ENCODE results near the gene SPDYE3. TPM values are rescaled to one million over a fixed set of nuclear protein-coding genes. Genes with fewer than 3 reads are reported as not detected.

SPDYE3 gene
- total RNA-seq, 1 experiment from 2014 or later = not detected

- no peaks in the 10 kb centered on the region for H3K9me3 Mint-ChIP-seq
- peak overlapping the region in 2 of 3 experiments; percentile 87 to 96; a peak in 6 of 7 replicates for H3K27ac Mint-ChIP-seq
- WGBS (ENCODE audit: extremely low coverage, insufficient read length, low lambda C conversion rate) = no CpG with 5 or more reads among the region's 4 CpGs
- Histone ChIP-seq H3K56ac (ENCODE audit: insufficient read length, low read depth, low read length) (no peak overlapping the region), H3T11ph (ENCODE audit: low read length) (no peak overlapping the region), H2BK15ac (ENCODE audit: low read depth, low read length) (no peak overlapping the region), H3K79me1 (ENCODE audit: insufficient read depth, low read depth, low read length, poor library complexity, severe bottlenecking) (no peaks in the 10 kb centered on the region), H4K8ac (replicated peaks; ENCODE audit: insufficient read length, low read depth, low read length) (no peak overlapping the region), H2AK5ac (ENCODE audit: insufficient read length, low read length) (no peak overlapping the region), H3K23me2 (ENCODE audit: insufficient read length, low read depth, low read length, poor library complexity, severe bottlenecking) (no peaks in the 10 kb centered on the region), H4K20me1 (ENCODE audit: control insufficient read depth, insufficient read depth, insufficient read length) (no peaks in the 10 kb centered on the region), H3K9me3 (ENCODE audit: control insufficient read depth, low read depth, low read length) (no peaks in the 10 kb centered on the region), H4K91ac (ENCODE audit: insufficient read length, low read depth, low read length) (no peak overlapping the region), H3K23ac (ENCODE audit: insufficient read length, low read depth, low read length) (no peak overlapping the region), H3K9ac (ENCODE audit: extremely low read depth, insufficient read length, low read length) (no peak overlapping the region), H2BK20ac (ENCODE audit: low read depth, low read length, poor library complexity, severe bottlenecking) (no peak overlapping the region), H3K27me3 (ENCODE audit: insufficient read depth, low read length) (no peaks in the 10 kb centered on the region), H2BK12ac (ENCODE audit: insufficient read length, low read depth, low read length) (no peak overlapping the region), H3K4me1 (ENCODE audit: insufficient read depth, low read length) (no peaks in the 10 kb centered on the region; the same call in 1 of the 2 replicates), H3K79me2 (ENCODE audit: insufficient read depth, low read length) (no peaks in the 10 kb centered on the region), H3K4ac (ENCODE audit: low read depth, low read length) (no peak overlapping the region), H4K5ac (ENCODE audit: insufficient read length, low read depth, low read length) (no peak overlapping the region), H3K18ac (ENCODE audit: insufficient read length, low read depth, low read length) (no peak overlapping the region), H3K27ac (ENCODE audit: insufficient read length, low read depth, low read length) (no peak overlapping the region), H3K14ac (ENCODE audit: insufficient read depth, low read length) (no peak overlapping the region), H2AFZ (ENCODE audit: low read length) (no peak overlapping the region), H3K4me2 (ENCODE audit: insufficient read depth, insufficient read length, low read length) (peak overlapping the region; percentile 22), H2BK120ac (ENCODE audit: low read depth, low read length, poor library complexity, severe bottlenecking) (no peak overlapping the region), H2BK5ac (ENCODE audit: insufficient read length, low read length) (no peak overlapping the region)
- TF ChIP-seq CTCF (conservative IDR thresholded peaks at IDR 0.05) = no peak
- no peaks in the 10 kb centered on the region; the same call in 1 of the 2 replicates for H3K27me3 Mint-ChIP-seq (ENCODE audit: low read depth)
- peak overlapping the region; percentile 32 to 61; a peak in 4 of 5 replicates for H3K4me3 Mint-ChIP-seq
- DNase-seq = peak; percentile 70
- peaks cover 48 to 61% of the 10 kb centered on the region in 2 experiments for H3K4me1 Mint-ChIP-seq
- peaks cover 9 to 23% (median 9%) of the 10 kb centered on the region in 3 experiments for H3K36me3 Mint-ChIP-seq (ENCODE audit: insufficient read depth in 1 of 3, low read depth in 3 of 3)
Observed at GRCh38 chr7:100370303-100370702, 62.8 kb downstream of the SPDYE3 start.

Data from H9 (cell line).